Measurements from ENCODE around the gene NKAIN2.
A peak's percentile ranks its signal among the peaks of the same experiment; 100 is the strongest.

NKAIN2 gene

DNA sequence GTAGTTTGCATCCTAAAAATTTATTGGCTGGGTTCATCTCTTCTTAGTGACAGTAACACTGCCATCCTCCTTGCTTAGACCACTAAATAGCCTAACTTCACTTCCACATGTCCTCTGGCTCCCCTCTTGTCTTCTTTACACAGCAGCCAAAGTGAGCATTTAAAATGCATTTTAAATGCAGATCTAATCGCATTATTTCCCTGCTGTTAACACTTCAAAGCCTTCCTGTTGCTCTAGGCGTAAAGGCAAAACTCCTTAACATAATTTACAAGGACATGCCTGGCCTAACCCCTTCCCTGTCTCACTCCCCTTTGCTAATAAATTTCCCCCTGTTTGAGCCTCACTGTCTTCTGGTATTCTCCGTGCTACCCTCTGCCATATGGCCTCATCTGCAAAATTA lies 26.5 kb downstream of the NKAIN2 start:
- TF ChIP-seq, protein P1, sequence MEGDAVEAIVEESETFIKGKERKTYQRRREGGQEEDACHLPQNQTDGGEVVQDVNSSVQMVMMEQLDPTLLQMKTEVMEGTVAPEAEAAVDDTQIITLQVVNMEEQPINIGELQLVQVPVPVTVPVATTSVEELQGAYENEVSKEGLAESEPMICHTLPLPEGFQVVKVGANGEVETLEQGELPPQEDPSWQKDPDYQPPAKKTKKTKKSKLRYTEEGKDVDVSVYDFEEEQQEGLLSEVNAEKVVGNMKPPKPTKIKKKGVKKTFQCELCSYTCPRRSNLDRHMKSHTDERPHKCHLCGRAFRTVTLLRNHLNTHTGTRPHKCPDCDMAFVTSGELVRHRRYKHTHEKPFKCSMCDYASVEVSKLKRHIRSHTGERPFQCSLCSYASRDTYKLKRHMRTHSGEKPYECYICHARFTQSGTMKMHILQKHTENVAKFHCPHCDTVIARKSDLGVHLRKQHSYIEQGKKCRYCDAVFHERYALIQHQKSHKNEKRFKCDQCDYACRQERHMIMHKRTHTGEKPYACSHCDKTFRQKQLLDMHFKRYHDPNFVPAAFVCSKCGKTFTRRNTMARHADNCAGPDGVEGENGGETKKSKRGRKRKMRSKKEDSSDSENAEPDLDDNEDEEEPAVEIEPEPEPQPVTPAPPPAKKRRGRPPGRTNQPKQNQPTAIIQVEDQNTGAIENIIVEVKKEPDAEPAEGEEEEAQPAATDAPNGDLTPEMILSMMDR (IDR thresholded peaks at IDR 0.05): no peak
- peak; percentile 3 for DNase-seq
- no peaks in the 10 kb centered on the region for H3K9me3 Mint-ChIP-seq
- peak overlapping the region; percentile 67 for H3K4me3 Mint-ChIP-seq
- peaks cover 33% of the 10 kb centered on the region for H3K4me1 Mint-ChIP-seq
- H3K27ac Mint-ChIP-seq: peak overlapping the region; percentile 70
- H3K27me3 Mint-ChIP-seq (ENCODE audit: low read depth, poor library complexity): no peaks in the 10 kb centered on the region
- H3K36me3 Mint-ChIP-seq (ENCODE audit: low read depth): no peaks in the 10 kb centered on the region

- Mint-ChIP-seq H3K9me3 (no peaks in the 10 kb centered on the region), H3K4me3 (no peak overlapping the region), H3K36me3 (ENCODE audit: low read depth) (no peaks in the 10 kb centered on the region), H3K27ac (peak overlapping the region; percentile 36), H3K27me3 (ENCODE audit: low read depth, poor library complexity) (peaks cover 3% of the 10 kb centered on the region), H3K4me1 (peaks cover 9% of the 10 kb centered on the region)
- TF ChIP-seq, protein P1 (IDR thresholded peaks at IDR 0.05): no peak
- DNase-seq: no peak
These were observed 35.0 kb downstream of the NKAIN2 start for GRCh38 chr6:123838505-123839234.

- Mint-ChIP-seq H3K9me3 (no peaks in the 10 kb centered on the region), H3K27ac (no peak overlapping the region), H3K27me3 (ENCODE audit: low read depth, poor library complexity) (no peaks in the 10 kb centered on the region), H3K36me3 (ENCODE audit: low read depth) (no peaks in the 10 kb centered on the region), H3K4me3 (no peak overlapping the region), H3K4me1 (peaks cover 9% of the 10 kb centered on the region)
- TF ChIP-seq, protein P1 (IDR thresholded peaks at IDR 0.05): no peak
- no peak for DNase-seq
These were observed 37.6 kb downstream of the NKAIN2 start for GRCh38 chr6:123841067-123841896.

DNA sequence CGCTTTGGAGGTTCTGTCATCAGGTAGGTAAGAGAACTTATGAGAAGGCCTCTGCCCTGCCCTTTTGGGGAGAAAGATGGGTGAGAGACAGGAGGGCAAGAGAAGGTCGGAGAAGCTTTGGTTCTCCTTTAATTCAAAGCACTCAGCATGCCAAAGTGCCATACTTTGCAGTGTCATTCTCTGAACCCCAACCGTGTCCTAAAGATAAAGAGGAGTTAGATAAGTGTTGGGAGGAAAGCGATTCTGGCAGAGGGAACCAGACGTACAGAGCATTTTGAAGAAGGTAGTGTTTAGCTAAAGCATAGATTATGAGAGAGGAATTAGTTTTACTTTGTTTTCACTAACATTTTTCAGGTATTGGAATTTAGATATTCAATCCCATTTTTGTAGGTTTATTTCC lies 40.3 kb downstream of the NKAIN2 start:
- no peaks in the 10 kb centered on the region for H3K27me3 Mint-ChIP-seq (ENCODE audit: low read depth, poor library complexity)
- peaks cover under 1% of the 10 kb centered on the region for H3K4me1 Mint-ChIP-seq
- no peaks in the 10 kb centered on the region for H3K36me3 Mint-ChIP-seq (ENCODE audit: low read depth)
- no peak overlapping the region for H3K27ac Mint-ChIP-seq
- H3K9me3 Mint-ChIP-seq: no peaks in the 10 kb centered on the region
- TF ChIP-seq, protein P1 (IDR thresholded peaks at IDR 0.05): no peak
- no peak for DNase-seq
- H3K4me3 Mint-ChIP-seq: no peak overlapping the region

DNA sequence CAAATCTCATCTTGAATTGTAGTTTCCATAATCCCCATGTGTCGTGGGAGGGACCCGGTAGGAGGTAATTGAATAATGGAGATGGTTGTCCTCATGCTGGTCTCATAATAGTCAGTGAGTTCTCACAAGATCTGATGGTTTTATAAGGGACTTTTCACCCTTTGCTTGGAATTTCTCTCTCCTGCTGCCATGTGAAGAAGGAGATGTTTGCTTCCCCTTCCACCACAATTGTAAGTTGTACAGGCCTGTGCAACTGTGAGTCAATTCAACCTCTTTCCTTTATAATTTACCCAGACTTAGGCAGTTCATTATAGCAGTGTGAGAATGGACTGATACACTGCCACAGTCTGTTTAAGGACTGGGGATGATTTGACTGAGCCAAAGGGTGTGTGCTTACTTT lies 44.7 kb downstream of the NKAIN2 start:
- TF ChIP-seq, protein P1 (IDR thresholded peaks at IDR 0.05): no peak
- no peaks in the 10 kb centered on the region for H3K36me3 Mint-ChIP-seq (ENCODE audit: low read depth)
- no peaks in the 10 kb centered on the region for H3K9me3 Mint-ChIP-seq
- no peaks in the 10 kb centered on the region for H3K27me3 Mint-ChIP-seq (ENCODE audit: low read depth, poor library complexity)
- no peak overlapping the region for H3K27ac Mint-ChIP-seq
- no peak overlapping the region for H3K4me3 Mint-ChIP-seq
- no peaks in the 10 kb centered on the region for H3K4me1 Mint-ChIP-seq
- DNase-seq: no peak
